ENCODE data around the gene EMB. TPM values are rescaled to one million over a fixed set of nuclear protein-coding genes. Genes with fewer than 3 reads are reported as not detected.
"Not testable (repeated sequence)": the region's sequence is repeated elsewhere in the genome, so short reads cannot be mapped to it uniquely, and the experiment has no call there.

Gene EMB
- total and polyA plus RNA-seq, 10 donors, result 24.7 to 99.9 (median 70.0) TPM

GRCh38 chr5:50365426-50366251, 75.4 kb downstream of the EMB start:
- intact Hi-C loops (cut with DNase I; ENCODE audit: low total_unique reads), result no loop called here
- Histone ChIP-seq H3K9me3 (peaks cover 0 to 40% (median 19%) of the 10 kb centered on the region in 8 donors), H3K27ac (peak overlapping the region in 1 of 8 donors; percentile 33), H3K36me3 (peaks cover 0 to 24% (median 0%) of the 10 kb centered on the region in 6 donors), H3K27me3 (replicated peaks in 1 of 7) (no peaks in the 10 kb centered on the region), H3K4me3 (no peak overlapping the region), H3K4me1 (peaks cover 0 to 10% (median 0%) of the 10 kb centered on the region in 6 donors)
- no peak for TF ChIP-seq POLR2AphosphoS5 (IDR thresholded peaks at IDR 0.05)
- TF ChIP-seq POLR2A (IDR thresholded peaks at IDR 0.05), result no peak
- no peak for TF ChIP-seq CTCF (IDR thresholded peaks at IDR 0.05 in 8 of 11, conservative IDR thresholded peaks at IDR 0.05 in 3 of 11)
- no peak for DNase-seq
- WGBS, 5 donors, result 46 to 72% (median 57%) methylated on average over 8 of the region's 8 CpGs

- DNase-seq; intact Hi-C loops (cut with DNase I; ENCODE audit: low total_unique reads); H3K4me3 ChIP-seq; H3K27me3 ChIP-seq (replicated peaks in 1 of 7): not testable (repeated sequence)
- Histone ChIP-seq H3K27ac (peak overlapping the region in 1 of 8 donors; percentile 26), H3K9me3 (peaks cover 0 to 32% (median 19%) of the 10 kb centered on the region in 8 donors), H3K4me1 (peaks cover 0 to 10% (median 0%) of the 10 kb centered on the region in 6 donors), H3K36me3 (peaks cover 0 to 16% (median 0%) of the 10 kb centered on the region in 6 donors)
- 53 to 77% (median 61%) methylated on average over 6 of the region's 6 CpGs for WGBS, 5 donors
These were observed 76.4 kb downstream of the EMB start for GRCh38 chr5:50364535-50365309.

GRCh38 chr5:50359187-50359586, 81.9 kb downstream of the EMB start:
- no peak for DNase-seq
- Histone ChIP-seq H3K9me3 (peaks cover 0 to 4% (median 0%) of the 10 kb centered on the region in 8 donors), H3K27me3 (replicated peaks in 1 of 7) (no peaks in the 10 kb centered on the region), H3K36me3 (peaks cover 0 to 4% (median 0%) of the 10 kb centered on the region in 6 donors), H3K4me1 (peaks cover 0 to 5% (median 0%) of the 10 kb centered on the region in 6 donors), H3K4me3 (no peak overlapping the region), H3K27ac (no peak overlapping the region)
- TF ChIP-seq CTCF (IDR thresholded peaks at IDR 0.05 in 8 of 11, conservative IDR thresholded peaks at IDR 0.05 in 3 of 11), result no peak
- TF ChIP-seq POLR2A (IDR thresholded peaks at IDR 0.05), result no peak
- TF ChIP-seq POLR2AphosphoS5 (IDR thresholded peaks at IDR 0.05), result no peak
- intact Hi-C loops (cut with DNase I; ENCODE audit: low total_unique reads), result no loop called here

- 76 to 93% (median 79%) methylated on average over 2 of the region's 2 CpGs for WGBS, 5 donors
- Histone ChIP-seq H3K36me3 (no peaks in the 10 kb centered on the region), H3K27ac (no peak overlapping the region), H3K4me3 (no peak overlapping the region), H3K9me3 (peaks cover 0 to 7% (median 0%) of the 10 kb centered on the region in 8 donors), H3K4me1 (no peaks in the 10 kb centered on the region), H3K27me3 (replicated peaks in 1 of 7) (no peaks in the 10 kb centered on the region)
- no peak for DNase-seq
- TF ChIP-seq POLR2AphosphoS5 (IDR thresholded peaks at IDR 0.05) (no peak), POLR2A (IDR thresholded peaks at IDR 0.05) (no peak), CTCF (IDR thresholded peaks at IDR 0.05 in 8 of 11, conservative IDR thresholded peaks at IDR 0.05 in 3 of 11) (no peak)
- intact Hi-C loops (cut with DNase I; ENCODE audit: low total_unique reads), result no loop called here
These were observed 88.7 kb downstream of the EMB start for GRCh38 chr5:50352382-50352781.

Other genes starting within 250 kb of the EMB start
- gene PARP8, start 225.3 kb upstream of the EMB start, total RNA-seq, result 100 to 1,000 TPM in 4 of 7 donors, 10 to 100 TPM in 3; 87.9 to 137 (median 104) TPM
- gene PARP8, start 225.3 kb upstream of the EMB start, polyA plus RNA-seq, result 10 to 100 TPM; 14.8 to 17.6 (median 15.2) TPM